Inferior parietal cortex (tissue), 1 donor: ENCODE data around the gene PCSK5.
"Not testable (repeated sequence)": the region's sequence is repeated elsewhere in the genome, so short reads cannot be mapped to it uniquely, and the experiment has no call there.

ENCODE experiments used
- DNase-seq: peaks from one replicate; pipeline ENCODE4 v3.0.0-alpha.2; 2016; ENCODE audit errors: extremely low spot score

Gene PCSK5

GRCh38 chr9:76358628-76359280 lies 468.3 kb downstream of the PCSK5 start:
- no peak for DNase-seq

GRCh38 chr9:76359365-76359764 lies 468.9 kb downstream of the PCSK5 start:
- no peak for DNase-seq

GRCh38 chr9:76359766-76360165 lies 469.3 kb downstream of the PCSK5 start:
- DNase-seq: no peak

GRCh38 chr9:76362332-76363031 lies 472.0 kb downstream of the PCSK5 start:
- not testable (repeated sequence) for DNase-seq

GRCh38 chr9:76363032-76363395 lies 472.5 kb downstream of the PCSK5 start:
- no peak for DNase-seq

- DNase-seq: no peak
These were observed 474.6 kb downstream of the PCSK5 start for GRCh38 chr9:76365028-76365427.

GRCh38 chr9:76366275-76366674 lies 475.8 kb downstream of the PCSK5 start:
- no peak for DNase-seq

- DNase-seq: no peak
These were observed 479.1 kb downstream of the PCSK5 start for GRCh38 chr9:76369583-76369982.

- no peak for DNase-seq
These were observed 480.0 kb downstream of the PCSK5 start for GRCh38 chr9:76370396-76371023.

GRCh38 chr9:76371901-76372300 lies 481.4 kb downstream of the PCSK5 start:
- no peak for DNase-seq

- DNase-seq: no peak
These were observed 481.9 kb downstream of the PCSK5 start for GRCh38 chr9:76372336-76372735.

GRCh38 chr9:76373173-76373783 lies 482.8 kb downstream of the PCSK5 start:
- no peak for DNase-seq

GRCh38 chr9:76373784-76374474 lies 483.5 kb downstream of the PCSK5 start:
- DNase-seq: no peak

GRCh38 chr9:76374783-76375559 lies 484.5 kb downstream of the PCSK5 start:
- no peak for DNase-seq

- no peak for DNase-seq
These were observed 487.3 kb downstream of the PCSK5 start for GRCh38 chr9:76377791-76378190.

- DNase-seq: no peak
These were observed 488.0 kb downstream of the PCSK5 start for GRCh38 chr9:76378367-76379073.

- no peak for DNase-seq
These were observed 489.0 kb downstream of the PCSK5 start for GRCh38 chr9:76379494-76379893.

GRCh38 chr9:76390656-76391055 lies 500.2 kb downstream of the PCSK5 start:
- DNase-seq: no peak

GRCh38 chr9:76394195-76394959 lies 503.9 kb downstream of the PCSK5 start, which contains the start of gene RFK:
RFK (minus strand) TSS chr9:76394426; CDS start chr9:76394171, 255 bp downstream.
- peak; percentile 82 for DNase-seq

- DNase-seq: no peak
These were observed 504.4 kb downstream of the PCSK5 start for GRCh38 chr9:76394960-76395252.
